DLD1 (cell line): Measurements from ENCODE around the gene PTPRD.
"Not testable (repeated sequence)": the region's sequence is repeated elsewhere in the genome, so short reads cannot be mapped to it uniquely, and the experiment has no call there.

Source experiments
- in situ Hi-C: cut with HindIII; loops from 2 replicates; pipeline ENCODE4 v1.10.0; 2017; ENCODE audit warnings: low sequenced_read_pairs

The PTPRD gene

DNA sequence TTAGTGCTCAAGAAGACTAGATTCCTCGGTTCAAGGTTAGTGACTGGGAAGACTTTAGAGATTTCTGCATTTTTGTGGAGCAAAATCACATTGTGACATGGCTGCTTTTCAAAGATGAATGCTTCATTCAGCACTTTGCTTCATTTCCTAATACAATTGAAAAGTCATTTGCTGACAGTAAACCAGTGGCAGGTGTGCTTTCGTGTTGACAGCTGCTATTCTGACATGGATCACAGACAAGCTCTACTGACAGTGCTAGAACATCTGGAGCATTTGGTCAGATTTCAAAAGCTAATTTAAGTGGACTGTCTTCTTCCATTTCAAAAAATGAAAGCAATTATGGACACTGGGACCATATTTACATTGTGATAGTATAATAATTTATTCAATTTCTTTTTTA is 1060.1 kb downstream of the PTPRD start:
- in situ Hi-C loops: no loop called here

DNA sequence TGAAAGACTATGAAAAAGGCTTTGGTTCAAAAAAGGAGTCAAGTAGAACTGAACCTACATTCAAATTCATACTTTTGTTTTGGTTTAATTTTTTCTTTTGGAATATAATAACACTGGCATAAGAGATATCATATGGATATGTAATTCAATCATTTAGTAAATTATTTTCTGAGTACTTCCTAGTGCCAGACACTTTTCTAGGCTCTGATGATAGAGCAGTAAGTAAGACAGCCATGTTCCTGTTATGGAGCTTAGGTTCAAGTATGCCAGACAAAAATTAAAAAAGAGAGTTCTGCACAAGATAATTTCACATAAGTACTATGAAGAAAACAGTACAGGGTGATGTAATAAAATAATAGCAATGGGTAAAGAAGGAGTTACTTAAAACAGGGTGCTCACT is 1074.0 kb downstream of the PTPRD start:
- in situ Hi-C loops: no loop called here

DNA sequence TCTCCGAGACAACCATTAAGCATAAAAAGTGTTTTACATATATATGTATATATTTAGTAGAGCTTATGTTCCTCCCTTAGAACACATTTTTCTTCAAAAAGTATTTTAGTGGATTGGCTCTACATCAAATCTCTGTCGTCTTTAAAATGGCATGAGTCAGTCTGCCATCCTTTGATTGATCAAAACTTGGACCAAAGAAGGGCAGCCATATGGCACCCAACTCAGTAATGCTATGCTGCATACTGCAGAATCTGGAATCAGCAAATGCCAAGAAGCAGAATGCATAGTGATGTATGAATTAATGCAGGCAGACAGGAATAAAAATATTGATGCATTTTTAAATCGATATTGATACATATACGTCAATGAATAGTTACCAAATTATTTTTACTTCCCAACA is 1074.4 kb downstream of the PTPRD start:
- in situ Hi-C loops: no loop called here

DNA sequence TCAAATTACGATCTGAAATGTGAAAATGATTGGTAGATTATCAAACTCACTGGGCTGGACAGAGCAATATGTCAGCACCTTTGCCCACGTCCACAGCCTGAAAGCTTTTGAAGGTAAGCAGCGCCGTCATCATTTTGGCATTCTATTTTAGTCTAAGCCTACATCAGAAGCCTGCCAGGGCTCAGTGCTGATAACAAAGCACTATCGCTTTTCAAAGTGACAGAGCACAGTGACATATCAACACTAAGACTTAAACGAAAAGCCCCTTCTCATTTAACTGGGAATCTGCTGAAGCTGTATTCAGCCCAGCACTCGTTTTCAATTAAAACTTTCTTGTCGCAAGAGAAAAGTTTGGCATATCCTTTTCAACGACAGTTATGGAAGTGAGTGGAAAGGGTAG is 1076.3 kb downstream of the PTPRD start:
- in situ Hi-C loops: no loop called here

DNA sequence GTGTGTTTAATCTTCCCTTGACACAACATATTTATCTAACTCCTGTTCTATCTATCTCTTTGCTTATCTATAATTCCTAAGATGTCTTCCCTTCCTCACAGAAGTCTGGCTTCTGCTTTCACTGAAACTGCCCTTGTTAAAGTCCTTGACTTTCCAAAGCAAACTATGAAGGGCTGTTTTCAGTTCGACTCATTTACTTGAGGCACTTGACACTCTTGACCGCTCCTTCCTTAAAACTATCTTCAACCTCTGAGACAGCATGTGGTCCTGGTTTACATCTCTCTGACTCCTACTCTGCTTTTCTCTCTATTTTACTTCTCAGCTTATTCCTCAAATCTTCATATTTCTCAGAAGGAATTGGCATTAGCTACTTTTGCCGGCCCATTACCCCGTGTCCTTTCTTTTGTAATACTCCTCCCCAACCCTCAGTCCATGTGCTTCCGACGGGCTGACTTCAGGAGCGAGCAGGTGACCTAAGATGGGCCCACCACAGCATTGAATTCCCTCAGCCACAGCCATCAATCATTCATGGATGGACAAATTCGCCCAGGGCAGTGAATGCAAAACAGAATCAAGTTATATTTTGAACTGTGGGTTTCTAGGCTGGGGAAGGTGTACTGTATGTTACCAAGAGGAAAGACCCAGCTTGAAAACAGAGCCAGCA is 1089.2 kb downstream of the PTPRD start:
- in situ Hi-C loops: no loop called here

DNA sequence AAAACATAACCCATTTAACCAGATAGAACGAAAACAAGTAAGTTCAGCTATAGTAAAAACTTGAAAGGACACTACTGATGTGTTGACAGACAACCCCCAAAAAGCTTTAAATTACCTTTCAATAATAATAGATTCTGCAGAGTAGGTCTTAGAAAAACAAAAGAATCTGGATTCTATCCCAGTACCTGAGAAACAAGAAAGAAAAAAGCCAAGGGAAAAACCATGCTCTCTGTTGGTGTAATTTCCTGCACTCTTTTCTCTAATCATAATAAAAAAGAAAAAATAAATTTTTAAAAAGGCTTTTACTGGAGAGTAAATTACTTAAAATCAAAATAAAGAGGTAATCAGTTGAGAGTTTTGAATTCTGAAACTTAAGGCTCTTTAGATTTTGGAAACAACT is 1090.4 kb downstream of the PTPRD start:
- in situ Hi-C loops: no loop called here

DNA sequence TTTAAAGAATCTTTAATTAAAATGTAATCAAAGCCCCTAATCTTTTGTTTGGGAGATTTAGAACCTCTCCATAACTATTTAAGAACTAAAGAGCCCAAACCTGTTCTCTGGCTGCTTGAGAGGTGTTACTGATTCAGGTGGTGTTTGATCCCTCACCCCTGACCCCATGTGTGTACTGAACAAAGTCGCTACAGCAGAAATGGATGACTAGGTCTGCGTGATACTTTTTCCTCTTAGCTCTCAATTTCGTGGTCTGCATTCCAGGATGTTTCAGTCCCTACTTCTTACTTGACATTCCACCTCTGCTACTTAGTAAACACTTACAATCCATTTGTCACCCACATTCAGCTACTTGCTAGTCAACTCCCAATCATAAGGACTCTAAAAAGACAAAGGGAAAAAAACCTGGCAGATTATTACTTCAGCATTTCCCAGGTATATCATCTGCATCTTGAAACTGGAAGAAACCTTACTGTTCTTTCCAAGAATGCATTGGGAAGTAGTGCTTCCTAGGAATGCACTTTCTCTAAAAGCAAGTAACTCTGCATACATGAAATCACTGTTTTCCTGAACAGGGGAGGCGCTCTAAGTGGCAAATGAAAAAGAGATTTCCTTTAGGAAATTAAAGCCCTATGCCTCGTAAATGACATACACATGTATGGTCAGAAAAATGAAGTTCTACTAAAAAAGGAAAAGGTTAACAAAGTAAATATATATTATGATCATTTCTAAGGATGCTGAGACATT is 1091.6 kb downstream of the PTPRD start:
- in situ Hi-C loops: no loop called here

DNA sequence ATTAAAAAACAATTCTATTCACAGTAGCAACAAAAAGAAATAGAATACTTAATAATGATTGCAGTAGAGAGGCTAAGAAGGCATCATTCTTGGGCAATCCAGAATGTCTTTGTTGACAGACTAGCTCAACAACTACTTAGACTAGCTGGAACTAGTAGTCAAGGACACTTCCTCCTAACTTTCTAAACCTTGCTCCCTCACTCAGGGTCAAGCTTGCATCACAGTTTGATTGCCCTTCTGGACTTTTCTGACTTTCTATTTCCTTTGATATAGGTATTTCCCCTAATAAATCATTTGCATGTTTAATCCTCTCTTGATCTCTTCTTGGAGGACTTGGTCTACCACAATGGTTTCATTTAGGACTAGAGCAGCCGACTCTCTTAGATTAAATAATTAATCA is 1107.9 kb downstream of the PTPRD start:
- in situ Hi-C loops: no loop called here

DNA sequence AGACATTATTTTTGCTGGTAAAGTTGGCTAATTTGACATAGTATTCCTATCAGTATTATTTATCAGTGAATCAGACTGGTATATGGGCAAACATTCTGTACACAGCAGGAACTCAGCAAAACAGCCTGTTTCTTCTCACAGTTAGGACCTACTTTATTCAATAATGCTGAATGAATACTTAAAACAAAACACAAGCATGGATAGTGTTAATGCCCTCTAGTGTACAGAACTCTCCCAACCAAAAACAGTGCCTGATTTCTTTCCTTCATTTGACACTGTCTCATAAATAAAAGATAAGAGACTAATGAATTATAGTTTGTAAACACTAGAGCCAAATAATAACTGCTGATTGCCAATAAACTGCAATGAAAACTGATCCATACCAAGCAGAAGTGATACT is 1113.3 kb downstream of the PTPRD start:
- in situ Hi-C loops: no loop called here

DNA sequence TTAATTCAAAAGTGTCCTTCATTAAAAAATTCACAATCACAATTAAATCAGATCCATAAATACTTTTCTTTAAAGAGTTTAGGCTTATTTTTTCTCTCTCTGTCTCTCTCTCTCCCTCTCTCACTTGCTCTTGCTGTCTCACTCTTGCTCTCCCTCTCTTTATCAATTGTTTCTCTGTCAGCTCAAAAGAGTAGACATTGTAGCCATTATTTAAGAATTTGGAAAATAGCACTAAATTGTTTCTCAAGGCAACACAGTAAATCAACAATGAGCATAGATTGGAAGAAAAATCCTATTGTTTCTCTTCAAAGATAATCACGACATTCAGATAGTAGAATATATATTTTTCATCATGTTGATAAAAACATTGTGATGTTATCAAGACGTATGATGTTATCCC is 1114.0 kb downstream of the PTPRD start:
- in situ Hi-C loops: no loop called here

DNA sequence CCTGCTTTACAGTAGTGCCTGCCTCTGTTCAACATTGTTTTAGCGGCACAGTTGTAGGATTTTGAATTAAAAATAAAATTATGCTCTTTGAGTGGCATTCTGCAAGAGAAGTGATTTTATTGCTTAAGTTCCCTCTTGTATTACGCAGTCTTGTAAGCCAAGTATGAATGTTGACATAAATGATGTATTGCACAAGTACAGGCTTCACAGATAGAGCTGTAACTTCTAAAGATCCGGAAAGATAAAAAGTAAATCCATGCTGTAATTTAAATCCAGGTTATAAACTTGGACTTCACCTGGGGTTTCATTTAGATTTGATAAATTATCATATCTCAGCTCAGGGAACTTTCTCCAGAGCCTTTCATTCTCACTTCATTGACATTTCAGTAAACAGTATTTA is 1114.7 kb downstream of the PTPRD start:
- in situ Hi-C loops: no loop called here

DNA sequence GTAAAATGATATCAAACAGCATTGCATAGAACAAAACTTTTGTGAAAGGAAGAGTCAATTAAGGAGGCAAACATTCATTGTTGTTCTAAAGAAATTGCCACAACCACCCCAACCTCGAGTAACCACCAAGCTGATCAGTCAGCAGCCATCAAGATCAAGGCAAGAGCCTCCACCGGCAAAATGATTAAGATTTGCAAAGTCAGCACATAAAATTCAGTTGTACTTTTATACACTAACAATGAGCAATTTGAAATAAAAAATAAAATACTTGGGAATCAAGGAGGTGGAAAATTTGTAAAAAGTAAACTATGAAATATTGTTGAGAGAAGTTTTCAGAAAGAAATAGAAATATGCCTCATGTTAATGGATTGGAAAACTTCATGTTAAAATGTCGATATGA is 1118.5 kb downstream of the PTPRD start:
- in situ Hi-C loops: no loop called here

DNA sequence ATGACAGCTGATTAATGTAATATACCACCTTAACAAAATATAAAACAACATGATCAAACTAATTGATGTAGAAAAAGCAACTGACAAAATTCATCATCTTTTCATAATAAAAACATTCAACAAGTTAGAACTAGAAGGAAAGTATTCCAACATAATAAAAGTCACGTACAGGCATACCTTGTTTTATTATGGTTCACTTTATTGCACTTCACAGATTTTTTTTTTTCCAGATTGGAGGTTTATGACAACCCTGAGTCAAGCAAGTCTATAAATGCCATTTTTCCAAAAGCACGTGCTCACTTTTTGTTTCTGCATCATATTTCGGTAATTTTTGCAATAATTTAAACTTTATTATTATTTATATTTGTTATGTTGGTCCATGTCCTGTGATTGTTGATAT is 1120.3 kb downstream of the PTPRD start:
- in situ Hi-C loops: no loop called here

DNA sequence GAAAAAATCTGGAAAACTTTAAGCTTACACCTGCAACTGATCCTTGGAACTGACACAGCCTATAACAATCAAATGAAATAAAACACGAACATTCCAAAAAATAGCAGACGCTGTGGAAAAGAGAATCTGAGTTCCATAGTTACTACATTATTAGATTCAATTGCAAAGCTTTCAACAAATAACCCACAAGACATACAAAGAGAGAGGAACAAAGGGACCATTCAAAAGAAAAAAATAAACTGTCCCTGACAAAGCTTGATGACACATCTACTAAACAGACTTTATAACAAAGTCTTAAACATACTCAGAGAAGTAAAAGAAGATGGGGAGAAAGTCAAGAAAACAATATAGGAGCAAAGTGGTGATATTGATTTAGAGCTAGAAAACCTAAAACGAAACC is 1123.6 kb downstream of the PTPRD start:
- in situ Hi-C loops: no loop called here

DNA sequence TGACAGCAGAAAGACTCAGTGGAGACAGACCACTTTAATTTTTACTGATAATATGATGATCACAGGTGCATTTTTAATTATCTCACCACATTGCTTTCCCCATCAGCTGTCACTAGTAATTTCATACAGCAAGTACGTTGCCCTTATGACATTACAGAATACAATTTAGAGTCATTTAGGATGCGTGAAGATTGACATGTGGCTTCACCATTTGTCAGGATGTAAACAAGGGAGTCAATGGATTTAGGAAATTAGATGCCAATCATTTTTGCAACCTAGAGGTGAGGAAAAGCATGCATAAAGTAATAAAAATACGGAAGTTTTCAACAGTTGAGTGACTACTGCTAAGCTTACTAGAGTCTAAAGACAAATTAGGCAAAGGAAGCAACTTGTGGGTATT is 1129.6 kb downstream of the PTPRD start:
- in situ Hi-C loops: no loop called here

DNA sequence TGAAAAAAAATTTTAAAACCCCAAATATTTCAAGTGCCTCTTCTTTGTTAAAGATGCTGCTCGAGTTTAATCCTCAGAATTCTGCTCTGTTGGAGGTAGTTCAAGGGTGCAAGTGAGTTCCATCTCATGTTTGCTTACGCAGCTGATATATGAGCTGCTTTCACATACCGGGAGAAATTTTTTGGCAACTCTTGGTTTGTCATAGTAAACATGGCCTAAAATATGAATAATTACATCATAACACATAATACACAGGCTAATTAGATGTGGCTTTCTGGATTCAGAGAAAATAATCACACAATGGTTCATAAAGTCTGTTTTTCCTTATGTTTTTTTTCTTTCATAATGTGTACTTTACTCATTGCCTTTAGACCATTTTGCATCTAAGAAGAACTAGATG is 1134.1 kb downstream of the PTPRD start:
- in situ Hi-C loops: no loop called here

DNA sequence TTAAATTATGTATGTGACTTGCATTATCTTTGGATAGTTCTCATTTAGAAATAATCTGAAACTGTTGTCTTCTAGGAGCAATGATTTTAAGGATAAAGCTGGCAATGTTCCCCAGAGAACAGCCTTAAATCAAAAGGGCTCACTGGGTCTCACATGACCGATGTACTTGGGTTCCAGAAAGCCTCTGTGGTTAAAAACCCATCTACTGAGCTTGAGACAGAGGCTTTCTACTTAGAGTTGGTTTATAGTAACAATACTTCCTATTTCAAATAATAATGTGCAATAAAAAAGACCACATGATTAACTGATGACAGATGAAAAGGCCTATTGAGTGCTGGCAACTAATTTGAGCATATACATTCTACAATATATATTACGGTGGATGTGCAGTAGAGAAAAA is 1143.5 kb downstream of the PTPRD start:
- in situ Hi-C loops: no loop called here

DNA sequence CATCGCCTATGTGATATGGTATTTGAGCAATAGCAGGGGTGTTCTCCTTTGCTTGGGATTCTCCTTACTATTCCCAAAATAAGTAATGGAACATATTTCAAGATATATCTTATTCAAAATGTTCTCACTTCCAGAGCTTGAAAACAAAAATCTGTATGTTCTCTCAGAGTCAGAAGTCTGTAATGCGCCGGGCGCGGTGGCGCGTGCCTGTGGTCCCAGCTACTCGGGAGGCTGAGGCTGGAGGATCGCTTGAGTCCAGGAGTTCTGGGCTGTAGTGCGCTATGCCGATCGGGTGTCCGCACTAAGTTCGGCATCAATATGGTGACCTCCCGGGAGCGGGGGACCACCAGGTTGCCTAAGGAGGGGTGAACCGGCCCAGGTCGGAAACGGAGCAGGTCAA is 1170.9 kb downstream of the PTPRD start:
- in situ Hi-C loops: not testable (repeated sequence)

DNA sequence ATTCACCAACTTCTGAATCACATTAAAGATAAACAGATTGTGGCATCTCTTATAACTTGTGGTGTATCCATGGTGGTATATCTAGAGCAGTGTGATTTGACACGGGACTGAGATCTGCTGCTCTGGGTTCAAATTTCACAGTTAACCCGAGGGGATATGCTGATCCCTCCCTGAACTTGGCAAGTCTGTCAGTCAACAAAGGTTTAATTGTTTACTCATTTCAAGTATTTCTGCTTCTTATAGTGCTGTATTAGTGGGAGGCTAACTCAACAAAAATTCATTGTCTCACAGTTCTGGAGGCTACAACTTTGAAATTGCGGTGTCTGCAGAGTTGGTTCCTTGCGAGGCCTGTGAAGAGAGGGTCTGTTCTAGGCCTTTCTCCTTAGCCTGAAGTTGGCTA is 1175.2 kb downstream of the PTPRD start:
- in situ Hi-C loops: no loop called here

DNA sequence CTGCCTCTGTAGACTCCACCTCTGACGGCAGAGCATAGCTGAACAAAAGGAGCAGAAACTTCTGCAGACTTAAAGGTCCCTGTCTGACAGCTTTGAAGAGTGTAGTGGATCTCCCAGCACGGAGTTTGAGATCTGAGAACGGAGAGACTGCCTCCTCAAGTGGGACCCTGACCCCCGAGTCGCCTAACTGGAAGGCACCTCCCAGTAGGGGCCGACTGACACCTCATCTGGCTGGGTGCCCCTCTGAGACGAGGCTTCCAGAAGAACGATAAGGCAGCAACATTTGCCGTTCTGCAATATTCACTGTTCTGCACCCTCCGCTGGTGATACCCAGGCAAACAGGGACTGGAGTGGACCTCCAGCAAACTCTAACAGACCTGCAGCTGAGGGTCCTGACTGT is 1186.3 kb downstream of the PTPRD start:
- in situ Hi-C loops: not testable (repeated sequence)

DNA sequence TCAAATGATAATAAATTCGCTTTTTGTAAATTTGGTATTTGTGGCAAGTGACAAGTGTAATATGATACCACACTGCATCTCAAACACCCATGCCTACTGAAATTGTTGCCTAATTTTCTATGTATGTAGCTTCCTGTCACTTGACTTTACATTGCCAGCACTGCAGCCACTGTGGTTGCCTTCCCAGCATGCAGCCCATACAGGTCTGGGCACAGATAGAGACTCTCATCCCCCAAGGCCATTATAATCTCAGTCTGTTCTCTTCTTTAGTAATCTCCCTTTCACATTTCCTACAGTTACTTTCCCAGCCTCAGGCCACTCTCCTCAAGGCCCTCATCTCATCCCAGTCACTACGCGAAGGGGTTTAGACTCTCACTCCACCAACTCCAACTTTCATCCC is 1200.6 kb downstream of the PTPRD start:
- in situ Hi-C loops: no loop called here

DNA sequence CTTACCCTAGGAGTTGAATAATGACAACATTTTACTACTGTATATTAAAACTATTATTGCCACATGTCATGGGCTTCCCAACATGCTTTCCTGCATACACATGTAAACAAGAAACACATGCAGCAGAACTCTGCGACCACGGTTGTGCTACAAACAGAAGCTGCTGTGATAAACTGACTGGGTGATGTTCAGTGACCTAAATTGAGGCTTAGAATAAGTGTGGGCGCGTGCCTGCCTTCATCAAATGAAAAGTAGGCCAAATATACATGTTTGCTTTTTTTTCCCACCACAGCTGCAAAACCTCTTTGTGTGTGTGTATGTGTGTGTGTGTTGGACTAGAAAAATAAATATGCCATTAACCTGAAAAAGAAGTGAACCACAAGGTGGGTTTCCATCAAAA is 1202.1 kb downstream of the PTPRD start:
- in situ Hi-C loops: no loop called here

DNA sequence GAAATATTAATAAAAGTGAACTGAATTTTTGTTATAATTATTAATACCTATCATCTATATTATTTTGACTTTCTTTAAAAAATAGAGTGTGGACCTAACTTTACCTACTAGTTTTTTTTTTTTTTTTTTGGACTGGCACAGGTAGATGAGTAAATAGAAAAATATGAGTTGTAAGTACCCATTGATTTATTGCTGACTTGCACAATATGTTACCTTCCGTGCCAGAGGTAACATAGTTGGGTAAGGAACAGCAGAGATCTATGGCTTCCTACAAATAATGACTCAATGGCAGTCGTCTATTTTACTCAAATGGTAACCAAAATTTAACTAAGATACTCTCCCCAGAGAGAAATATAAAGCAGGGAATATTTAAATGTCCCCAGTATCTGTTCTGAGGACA is 1212.8 kb downstream of the PTPRD start:
- in situ Hi-C loops: no loop called here
